Suprapubic skin (tissue), 4 donors: ENCODE data around the gene NPTXR. TPM values are rescaled to one million over a fixed set of nuclear protein-coding genes. Genes with fewer than 3 reads are reported as not detected.
A peak's percentile ranks its signal among the peaks of the same experiment; 100 is the strongest.

Source experiments
- DNase-seq, 2 donors: peaks; one replicate each; pipeline ENCODE4 v3.0.0-alpha.2; 2019; ENCODE audit warnings: low spot score in 2 of 2
- H3K27ac ChIP-seq: fragments of 200-600 bp; sonication (generic); one replicate; pipeline ENCODE4 v1.5.1; 2019
- H3K27me3 ChIP-seq: fragments of 200-600 bp; sonication (generic); one replicate; pipeline ENCODE4 v1.5.1; 2019
- H3K36me3 ChIP-seq: fragments of 200-600 bp; sonication (generic); one replicate; pipeline ENCODE4 v1.5.1; 2019
- H3K4me1 ChIP-seq: fragments of 200-600 bp; sonication (generic); one replicate; pipeline ENCODE4 v1.5.1; 2019
- H3K4me3 ChIP-seq: fragments of 200-600 bp; sonication (generic); one replicate; pipeline ENCODE4 v1.5.1; 2019; ENCODE audit warnings: mild to moderate bottlenecking
- H3K9me3 ChIP-seq: fragments of 200-600 bp; sonication (generic); one replicate; pipeline ENCODE4 v1.5.1; 2019
- EP300 ChIP-seq: sonication (generic); formaldehyde crosslinking; IDR thresholded peaks from one replicate; pipeline ENCODE4 v1.6.1; 2017; ENCODE audit warnings: antibody characterized with exemption
- POLR2A ChIP-seq, 2 donors: fragments of 450-650 bp; IDR thresholded peaks; one replicate each; pipeline ENCODE4 v1.6.1; 2017; ENCODE audit warnings: antibody characterized with exemption in 2 of 2, mild to moderate bottlenecking in 2 of 2, moderate library complexity in 2 of 2
- POLR2AphosphoS5 ChIP-seq, 3 donors: sonication (generic); formaldehyde crosslinking; IDR thresholded peaks; one replicate each; pipeline ENCODE4 v1.6.1; 2017; ENCODE audit warnings: antibody characterized with exemption in 3 of 3
- WGBS: methylation state at CpG from one replicate; pipeline ENCODE4 v1.1.5; 2018; 5-methylcytosine and 5-hydroxymethylcytosine counted together
- total RNA-seq, 4 donors: library from RNA; depleted of rRNA; stranded (reverse); fragments of >200 nt; gene quantifications; one replicate each; pipeline ENCODE4 v1.1.0, GENCODE V29; 2016
- TF ChIP-seq, protein P1 (sequence below), 2 donors: fragments of 200-600 bp in 1 of 2; fragments of 450-650 bp in 1 of 2; sonication (generic) in 1 of 2; IDR thresholded peaks; one replicate each; pipeline ENCODE4 v1.5.1; 2016 to 2019; ENCODE audit warnings: antibody characterized with exemption in 2 of 2, mild to moderate bottlenecking in 1 of 2, moderate library complexity in 1 of 2

NPTXR gene
- total RNA-seq, 4 donors from 2014 or later, result 1.0 to 2.4 (median 2.1) TPM

DNA sequence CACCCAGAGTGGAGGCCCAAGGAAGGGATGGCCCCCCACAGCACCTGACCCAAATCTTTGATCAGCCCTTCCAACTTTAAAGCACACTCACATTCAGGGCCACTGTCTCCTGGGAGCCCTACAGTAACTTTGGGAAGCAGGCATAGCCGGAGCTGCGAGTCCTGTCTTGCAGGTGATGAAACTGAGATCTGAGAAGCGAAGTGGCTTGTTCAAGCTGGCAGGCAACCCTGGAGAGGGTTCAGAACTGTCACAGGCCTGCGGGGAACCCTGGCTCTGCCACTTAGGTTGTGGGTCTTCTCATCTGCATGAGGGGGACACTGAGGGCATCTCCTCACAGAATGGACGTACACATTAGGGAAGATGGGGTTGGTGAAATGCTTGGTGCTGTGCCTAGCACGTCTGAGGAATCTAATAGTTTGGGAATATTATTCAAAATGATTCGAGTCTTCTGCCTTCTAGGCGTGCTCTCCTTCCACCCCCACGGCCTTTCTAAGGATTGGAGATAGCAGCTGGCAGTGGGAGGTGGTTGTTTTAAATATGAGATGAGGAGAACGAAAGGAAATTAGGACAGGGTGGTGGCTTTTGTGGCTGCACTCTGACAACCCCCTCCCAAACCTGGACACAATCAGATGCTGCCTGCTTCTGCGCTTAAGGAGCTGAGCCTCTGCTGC, 69.2 kb downstream of the NPTXR start:
- Histone ChIP-seq H3K4me3 (no peak overlapping the region), H3K36me3 (peaks cover 11% of the 10 kb centered on the region), H3K27ac (peak overlapping the region; percentile 39), H3K9me3 (no peaks in the 10 kb centered on the region), H3K27me3 (no peaks in the 10 kb centered on the region), H3K4me1 (peaks cover 29% of the 10 kb centered on the region)
- DNase-seq, result no peak
- TF ChIP-seq POLR2A (IDR thresholded peaks at IDR 0.05) (no peak), EP300 (no peak), POLR2AphosphoS5 (IDR thresholded peaks at IDR 0.05) (no peak)
- TF ChIP-seq, protein P1, sequence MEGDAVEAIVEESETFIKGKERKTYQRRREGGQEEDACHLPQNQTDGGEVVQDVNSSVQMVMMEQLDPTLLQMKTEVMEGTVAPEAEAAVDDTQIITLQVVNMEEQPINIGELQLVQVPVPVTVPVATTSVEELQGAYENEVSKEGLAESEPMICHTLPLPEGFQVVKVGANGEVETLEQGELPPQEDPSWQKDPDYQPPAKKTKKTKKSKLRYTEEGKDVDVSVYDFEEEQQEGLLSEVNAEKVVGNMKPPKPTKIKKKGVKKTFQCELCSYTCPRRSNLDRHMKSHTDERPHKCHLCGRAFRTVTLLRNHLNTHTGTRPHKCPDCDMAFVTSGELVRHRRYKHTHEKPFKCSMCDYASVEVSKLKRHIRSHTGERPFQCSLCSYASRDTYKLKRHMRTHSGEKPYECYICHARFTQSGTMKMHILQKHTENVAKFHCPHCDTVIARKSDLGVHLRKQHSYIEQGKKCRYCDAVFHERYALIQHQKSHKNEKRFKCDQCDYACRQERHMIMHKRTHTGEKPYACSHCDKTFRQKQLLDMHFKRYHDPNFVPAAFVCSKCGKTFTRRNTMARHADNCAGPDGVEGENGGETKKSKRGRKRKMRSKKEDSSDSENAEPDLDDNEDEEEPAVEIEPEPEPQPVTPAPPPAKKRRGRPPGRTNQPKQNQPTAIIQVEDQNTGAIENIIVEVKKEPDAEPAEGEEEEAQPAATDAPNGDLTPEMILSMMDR (IDR thresholded peaks at IDR 0.05), result no peak
- 40% methylated on average over 8 of the region's 11 CpGs for WGBS

DNA sequence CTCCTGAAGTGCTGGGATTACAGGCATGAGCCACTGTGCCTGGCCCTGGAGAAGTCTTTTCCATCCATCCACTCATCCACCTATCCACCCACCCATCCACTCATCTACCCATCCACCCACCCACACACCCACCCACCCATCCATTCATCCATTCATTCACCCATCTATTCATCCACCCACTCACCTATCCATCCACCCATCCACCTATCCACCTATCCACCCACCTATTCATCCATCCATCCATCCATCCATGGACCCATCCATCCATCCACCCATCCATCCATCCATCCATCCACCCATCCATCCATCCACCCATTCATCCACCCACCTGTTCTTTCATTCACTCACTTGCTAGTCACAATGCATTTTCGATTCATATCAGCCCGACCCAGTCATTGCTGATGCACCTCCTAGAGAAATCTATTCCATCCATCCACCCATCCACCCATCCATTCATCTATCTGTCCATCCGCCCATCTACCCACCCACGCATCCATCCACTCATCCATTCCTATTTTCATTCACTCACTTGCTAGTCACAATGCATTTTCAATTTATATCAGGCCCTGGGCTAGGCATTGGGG, 70.4 kb downstream of the NPTXR start:
- TF ChIP-seq POLR2A (IDR thresholded peaks at IDR 0.05) (no peak), EP300 (no peak), POLR2AphosphoS5 (IDR thresholded peaks at IDR 0.05) (no peak)
- TF ChIP-seq, protein P1 (IDR thresholded peaks at IDR 0.05), result no peak
- no peaks in the 10 kb centered on the region for H3K9me3 ChIP-seq
- WGBS, result 95% methylated on average over 4 of the region's 4 CpGs
- H3K27ac ChIP-seq, result no peak overlapping the region
- no peak for DNase-seq
- H3K4me3 ChIP-seq, result no peak overlapping the region
- H3K27me3 ChIP-seq, result no peaks in the 10 kb centered on the region
- H3K36me3 ChIP-seq, result no peaks in the 10 kb centered on the region
- H3K4me1 ChIP-seq, result peaks cover 29% of the 10 kb centered on the region

DNA sequence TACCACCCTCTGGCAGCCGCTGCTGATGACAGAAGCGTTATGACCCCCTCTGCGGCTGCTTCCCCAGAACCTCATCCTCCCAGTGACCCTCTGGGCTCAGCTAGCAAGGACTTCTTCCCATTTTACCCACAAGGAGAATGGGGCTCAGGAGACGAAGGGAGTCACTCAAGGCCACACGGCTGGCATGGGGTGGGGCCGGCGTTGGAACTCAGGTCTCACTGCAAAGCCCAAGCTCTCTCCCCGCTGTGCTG, 71.3 kb downstream of the NPTXR start:
- TF ChIP-seq POLR2A (IDR thresholded peaks at IDR 0.05) (no peak), EP300 (no peak), POLR2AphosphoS5 (IDR thresholded peaks at IDR 0.05) (no peak)
- TF ChIP-seq, protein P1 (IDR thresholded peaks at IDR 0.05), result no peak
- Histone ChIP-seq H3K4me3 (no peak overlapping the region), H3K4me1 (peaks cover 29% of the 10 kb centered on the region), H3K27ac (no peak overlapping the region), H3K27me3 (no peaks in the 10 kb centered on the region), H3K9me3 (no peaks in the 10 kb centered on the region), H3K36me3 (no peaks in the 10 kb centered on the region)
- no peak for DNase-seq
- WGBS, result 86% methylated on average over 5 of the region's 8 CpGs

DNA sequence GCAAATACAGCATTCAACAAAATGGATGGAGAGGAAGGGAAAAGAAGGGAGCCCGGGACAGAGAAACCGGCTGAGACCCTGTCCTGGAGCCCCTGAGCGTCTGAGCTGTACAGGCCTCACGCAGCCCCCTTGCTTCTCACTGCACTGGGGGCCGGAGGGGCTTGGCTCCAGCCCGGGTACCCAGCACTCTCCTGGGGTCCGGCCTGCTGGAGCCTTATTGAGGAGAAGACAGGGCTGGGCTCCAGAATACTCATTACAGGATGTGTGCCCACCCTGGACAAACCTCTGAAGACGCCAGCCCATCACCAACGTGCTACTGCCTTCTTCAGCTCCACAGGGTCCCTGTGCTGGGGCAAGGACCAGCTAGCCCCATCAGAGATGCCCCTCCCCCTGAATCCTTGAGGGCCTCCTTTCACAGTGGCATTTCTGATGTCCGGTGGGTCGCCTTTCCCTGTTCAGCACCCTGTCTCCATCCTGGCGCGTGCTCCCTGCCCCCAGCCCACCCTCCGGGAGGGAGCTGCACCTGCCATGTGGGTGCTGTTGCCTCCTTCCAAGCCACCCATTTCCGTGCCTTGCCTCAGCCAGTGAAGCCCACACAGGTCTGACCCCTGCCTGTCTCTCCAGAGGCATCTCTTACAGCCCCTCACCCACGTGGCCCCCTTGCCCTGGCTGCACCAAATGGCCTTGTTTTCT, 73.4 kb downstream of the NPTXR start:
- Histone ChIP-seq H3K27me3 (no peaks in the 10 kb centered on the region), H3K4me1 (peaks cover 18% of the 10 kb centered on the region), H3K36me3 (no peaks in the 10 kb centered on the region), H3K4me3 (no peak overlapping the region), H3K27ac (no peak overlapping the region), H3K9me3 (no peaks in the 10 kb centered on the region)
- no peak for TF ChIP-seq EP300
- TF ChIP-seq POLR2AphosphoS5 (IDR thresholded peaks at IDR 0.05), result no peak
- TF ChIP-seq, protein P1 (IDR thresholded peaks at IDR 0.05), result no peak
- TF ChIP-seq POLR2A (IDR thresholded peaks at IDR 0.05), result no peak
- no peak for DNase-seq
- 95% methylated on average over 14 of the region's 16 CpGs for WGBS

Other genes starting within 250 kb of the NPTXR start
- gene FAM227A, start 187.6 kb downstream of the NPTXR start, total RNA-seq, result 1 to 10 TPM in 3 of 4 donors, under 1 TPM in 1; 0.89 to 6.2 (median 2.2) TPM
- 10 to 100 TPM in 3 of 4 donors, 1 to 10 TPM in 1; 9.9 to 25.7 (median 15.4) TPM for gene CBY1, start 187.4 kb downstream of the NPTXR start, total RNA-seq
- gene TOMM22, start 162.1 kb downstream of the NPTXR start, total RNA-seq, result 10 to 100 TPM; 15.6 to 56.2 (median 36.7) TPM
- gene JOSD1, start 143.1 kb downstream of the NPTXR start, total RNA-seq, result 10 to 100 TPM; 51.4 to 87.4 (median 62.3) TPM
- 100 to 1,000 TPM in 1 of 4 donors, 10 to 100 TPM in 3; 73.0 to 100 (median 76.8) TPM for gene GTPBP1, start 138.1 kb downstream of the NPTXR start, total RNA-seq
- gene SUN2, start 88.0 kb downstream of the NPTXR start, total RNA-seq, result 100 to 1,000 TPM; 186 to 262 (median 232) TPM
- 10 to 100 TPM; 21.8 to 27.7 (median 27.6) TPM for gene DNAL4, start 49.9 kb downstream of the NPTXR start, total RNA-seq
- gene CBX6, start 28.2 kb upstream of the NPTXR start, total RNA-seq, result 10 to 100 TPM; 11.5 to 31.4 (median 22.1) TPM
- 1 to 10 TPM in 1 of 4 donors, not detected in 3; 2.1 TPM for gene APOBEC3A, start 113.6 kb upstream of the NPTXR start, total RNA-seq
- 1 to 10 TPM in 3 of 4 donors, not detected in 1; 1.0 to 2.4 (median 2.1) TPM for gene APOBEC3B, start 138.3 kb upstream of the NPTXR start, total RNA-seq
- 10 to 100 TPM in 1 of 4 donors, 1 to 10 TPM in 3; 6.6 to 10.5 (median 7.8) TPM for gene APOBEC3C, start 170.2 kb upstream of the NPTXR start, total RNA-seq
- not detected for gene APOBEC3D, start 177.1 kb upstream of the NPTXR start, total RNA-seq
- 1 to 10 TPM in 2 of 4 donors, under 1 TPM in 1, not detected in 1; 0.57 to 2.0 (median 1.4) TPM for gene APOBEC3F, start 196.8 kb upstream of the NPTXR start, total RNA-seq
- 1 to 10 TPM in 2 of 4 donors, under 1 TPM in 2; 0.45 to 5.2 (median 1.5) TPM for gene APOBEC3G, start 233.2 kb upstream of the NPTXR start, total RNA-seq